GM13976 (cell line): ENCODE measurements around the gene HS1BP3.

Experiments
- DNase-seq: peaks from one replicate; pipeline ENCODE4 v3.0.0; 2012; ENCODE audit warnings: low spot score
- CTCF ChIP-seq: IDR thresholded peaks from 2 replicates; pipeline ENCODE4 v1.5.1; 2012; ENCODE audit warnings: borderline replicate concordance, mild to moderate bottlenecking; ENCODE audit not compliant: insufficient read depth; ENCODE audit errors: extremely low read depth, missing control alignments, control extremely low read depth
- in situ Hi-C: fragments of 300-500 bp; cut with MboI; formaldehyde crosslinking; loops from one replicate; pipeline ENCODE4 v1.12.0; 2022; ENCODE audit warnings: low sequenced_read_pairs, mixed read lengths, inconsistent platforms; ENCODE audit not compliant: unreplicated experiment

The HS1BP3 gene

DNA sequence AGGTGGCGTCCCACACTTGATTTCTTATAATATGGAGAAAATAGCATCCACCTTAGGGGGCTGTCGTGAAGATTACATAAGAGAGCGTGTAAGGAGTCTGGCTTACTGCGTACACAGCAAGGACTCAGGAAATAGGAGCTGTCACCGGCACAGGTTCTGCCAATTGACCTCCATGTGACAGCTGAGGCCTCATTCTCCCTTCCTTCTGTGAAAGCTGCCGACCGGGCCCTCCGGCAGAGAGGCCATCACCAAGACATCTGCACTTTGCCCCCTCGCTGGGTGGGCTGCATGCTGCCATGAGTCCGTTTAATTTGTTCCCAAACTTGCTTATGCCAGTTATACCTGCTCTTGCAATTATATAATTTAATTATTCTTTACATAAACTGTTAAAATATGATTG is 27.7 kb downstream of the HS1BP3 start:
- no peak for DNase-seq
- in situ Hi-C loops: no loop called here
- TF ChIP-seq CTCF: no peak

GRCh38 chr2:20622731-20623130 is 28.2 kb downstream of the HS1BP3 start:
- in situ Hi-C loops: no loop called here
- no peak for DNase-seq
- no peak for TF ChIP-seq CTCF

GRCh38 chr2:20622296-20622686 is 28.6 kb downstream of the HS1BP3 start:
- no peak for DNase-seq
- no peak for TF ChIP-seq CTCF

GRCh38 chr2:20621366-20622295 is 29.3 kb downstream of the HS1BP3 start:
- DNase-seq: no peak
- no peak for TF ChIP-seq CTCF
- in situ Hi-C loops: no loop called here

More at GRCh38 chr2:20622296-20622686, 28.6 kb downstream of the HS1BP3 start:
- in situ Hi-C loops: no loop called here

DNA sequence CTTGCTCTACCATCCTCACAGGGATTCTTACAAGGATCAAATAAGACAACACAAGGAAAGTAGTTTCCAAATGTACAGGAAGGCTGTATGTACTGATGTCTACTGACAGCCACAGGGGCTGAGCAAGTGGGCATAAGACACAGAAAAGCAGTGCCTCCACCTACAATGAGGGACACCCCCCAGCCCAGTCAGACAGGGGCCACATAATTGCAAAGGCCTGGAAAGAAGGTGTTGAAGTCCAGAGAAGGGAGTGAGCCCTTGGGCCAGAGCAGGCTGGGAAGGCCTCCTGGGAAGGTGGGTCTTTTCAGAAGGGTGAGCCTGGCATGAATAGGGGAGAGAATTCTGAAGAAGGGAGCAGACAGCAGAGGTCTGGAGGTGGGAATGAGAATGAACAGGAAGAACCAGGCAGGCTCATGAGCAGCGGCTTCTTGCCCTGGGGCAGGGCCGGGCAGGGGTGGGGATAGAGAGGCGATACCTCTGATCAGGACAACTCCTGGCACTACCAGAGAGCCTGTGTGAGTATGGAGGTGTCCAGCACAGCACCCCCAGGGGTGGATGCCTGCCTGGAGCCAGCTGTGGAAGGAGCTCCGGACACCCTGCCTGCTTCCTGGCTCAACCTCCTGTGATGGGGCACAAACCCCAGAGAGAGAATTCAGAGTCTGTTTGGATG is 30.1 kb downstream of the HS1BP3 start:
- no peak for DNase-seq
- TF ChIP-seq CTCF: no peak
- in situ Hi-C loops: no loop called here

GRCh38 chr2:20620271-20620681 is 30.6 kb downstream of the HS1BP3 start:
- no peak for DNase-seq
- in situ Hi-C loops: no loop called here
- TF ChIP-seq CTCF: no peak
